ENCODE measurements around the gene BTG4.

DNA sequence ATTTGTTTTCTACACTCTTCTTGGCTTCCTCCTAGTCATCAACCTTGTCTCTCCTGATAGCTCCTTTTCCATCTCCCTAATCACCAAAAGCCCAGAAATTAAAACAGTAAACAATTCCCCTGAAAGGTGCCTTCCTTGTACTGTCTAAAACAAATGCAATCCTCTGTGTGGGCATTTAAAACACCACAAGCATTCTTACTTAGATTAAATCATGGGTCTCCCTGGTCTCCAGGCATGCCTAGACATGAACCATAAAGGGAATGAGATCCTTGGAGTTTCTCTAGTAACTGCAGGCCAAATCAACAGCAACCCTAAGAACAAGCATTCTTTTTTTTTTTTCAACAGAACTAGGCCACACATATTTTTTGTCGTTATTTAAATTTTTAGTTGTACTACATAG, 1.9 kb downstream of the BTG4 start:
- TF ChIP-seq EZH2 (IDR thresholded peaks at IDR 0.05; ENCODE audit: insufficient read depth, poor library complexity, severe bottlenecking) = no peak
- TF ChIP-seq EZH2phosphoT487 (IDR thresholded peaks at IDR 0.05; ENCODE audit: insufficient read depth, low read depth) = no peak

Data from GM23248 (cell line).